Cortex of kidney (tissue), 1 donor: ENCODE data around the gene MYEF2.

Source experiments
- DNase-seq: peaks from one replicate; lab custom pipeline; 2025; lab: John Stamatoyannopoulos, UW

The MYEF2 gene

DNA sequence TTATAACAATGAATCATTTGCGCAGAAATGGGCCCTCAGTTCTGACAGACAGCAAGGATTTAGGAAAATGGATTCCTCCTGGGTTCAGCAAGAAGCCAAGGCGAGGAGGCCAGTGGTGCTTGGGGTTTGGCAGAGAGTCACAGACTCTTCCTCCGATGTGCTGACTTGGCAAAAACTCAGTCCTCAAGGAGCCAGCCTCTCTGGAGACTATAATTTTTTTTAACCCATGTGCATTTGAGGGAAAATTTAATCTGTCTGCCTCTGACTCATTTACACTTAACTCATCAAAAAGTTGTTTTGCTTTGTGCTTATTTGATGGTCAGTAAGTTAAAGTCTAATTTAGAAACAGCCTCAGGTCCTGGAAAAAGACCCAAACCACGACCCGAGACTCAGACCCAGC is 91.5 kb downstream of the MYEF2 start:
- DNase-seq, result no peak

DNA sequence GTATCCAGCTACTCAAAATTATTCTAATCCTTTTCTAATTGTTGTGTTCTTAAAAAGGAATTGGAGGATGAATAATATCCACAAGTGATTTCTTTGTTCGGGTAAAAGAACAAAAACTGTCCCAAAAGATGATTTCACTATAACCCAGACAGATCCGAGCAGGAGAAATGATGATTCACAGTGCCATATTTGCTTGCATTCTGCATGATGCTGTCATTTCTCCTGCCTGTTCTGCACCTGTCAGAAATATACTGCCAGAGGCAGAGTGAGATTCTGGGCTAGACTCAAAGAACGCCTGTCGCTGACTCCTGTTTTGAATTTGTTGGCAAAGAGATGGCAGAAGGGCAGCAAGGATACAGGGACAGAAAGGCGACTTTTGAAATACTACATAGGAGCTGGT is 92.0 kb downstream of the MYEF2 start:
- DNase-seq, result no peak

DNA sequence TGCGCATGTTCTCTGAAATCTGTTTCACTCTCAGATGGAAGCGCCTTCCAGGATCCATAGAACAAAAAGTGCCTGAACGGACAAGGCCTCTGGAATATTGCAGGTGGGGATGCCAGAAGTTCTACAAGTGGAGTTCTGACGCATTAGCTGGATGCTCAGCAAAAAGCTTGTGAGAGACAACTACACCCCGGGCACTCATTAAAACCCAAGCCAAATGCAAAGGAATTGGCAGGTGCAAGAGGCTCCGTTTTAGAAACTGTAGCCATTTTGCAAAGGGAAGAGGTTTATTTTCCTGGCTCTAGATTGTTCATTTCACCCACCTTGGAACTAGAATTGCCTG is 92.5 kb downstream of the MYEF2 start:
- no peak for DNase-seq

DNA sequence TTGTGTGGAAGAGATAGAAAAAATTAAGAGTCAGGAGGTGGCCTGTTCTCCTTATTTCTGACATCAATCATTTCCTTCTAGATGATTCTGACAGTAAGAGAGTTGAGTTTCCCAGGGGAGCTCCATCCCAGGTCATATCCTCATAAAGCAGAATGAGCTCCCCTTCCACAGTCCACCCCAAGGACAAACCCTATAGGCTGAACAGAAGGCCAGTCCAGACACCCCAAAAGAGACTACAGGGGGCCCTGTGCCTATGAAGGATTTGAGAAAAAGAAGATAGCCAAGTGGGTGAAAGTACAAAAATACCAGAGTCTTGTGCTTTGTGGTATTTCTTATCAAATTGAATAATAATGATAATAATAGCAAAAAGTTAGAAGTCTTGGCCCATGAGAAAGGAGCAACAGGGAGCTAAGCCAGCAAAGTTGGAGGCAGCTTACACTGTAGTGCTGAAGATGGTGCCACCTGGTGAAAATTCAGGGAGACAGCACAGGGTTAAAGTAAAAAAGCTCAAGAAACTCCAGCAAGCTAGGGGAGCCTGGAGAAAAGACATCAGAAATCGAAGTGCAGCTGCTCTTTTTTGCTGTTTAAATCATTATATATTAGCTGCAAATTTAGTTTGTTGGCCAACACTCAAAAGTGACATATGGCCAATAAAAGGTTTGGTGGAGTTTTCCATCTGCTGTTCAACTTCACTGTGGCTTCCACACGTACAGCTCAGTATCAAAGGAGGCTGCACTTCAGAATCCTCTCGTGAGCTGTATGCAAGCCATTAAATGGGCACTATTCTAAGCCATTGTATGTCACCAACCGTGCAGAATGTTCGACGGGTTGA is 93.1 kb downstream of the MYEF2 start:
- DNase-seq, result no peak
